HFF-Myc (cell line): Measurements from ENCODE around the gene STX19.

Experiments used
- DNase-seq: peaks from one replicate; pipeline ENCODE4 v3.0.0-alpha.2; 2011; ENCODE audit warnings: low read depth; ENCODE audit errors: extremely low read depth
- H3K4me3 ChIP-seq: replicated peaks from 2 replicates; pipeline ENCODE4 v1.5.1; 2011; ENCODE audit warnings: low read depth, mild to moderate bottlenecking, control low read depth, low read length
- CTCF ChIP-seq: IDR thresholded peaks from 2 replicates; pipeline ENCODE4 v1.5.1; 2012; ENCODE audit warnings: mild to moderate bottlenecking, low read depth, low read length, control low read depth; ENCODE audit errors: missing control alignments

The STX19 gene

GRCh38 chr3:94028093-94028837 is at the start of gene STX19:
STX19 (minus strand) TSS chr3:94028597; CDS start chr3:94015269, 13,328 bp downstream.
- H3K4me3 ChIP-seq, result no peak within 1 kb of the TSS
- DNase-seq, result no peak
- no peak for TF ChIP-seq CTCF

- no peak for DNase-seq
- no peak overlapping the region for H3K4me3 ChIP-seq
- no peak for TF ChIP-seq CTCF
Measured at GRCh38 chr3:94076055-94076454, 47.7 kb upstream of the STX19 start.

GRCh38 chr3:94071713-94072284 is 43.4 kb upstream of the STX19 start:
- no peak for TF ChIP-seq CTCF
- DNase-seq, result no peak
- no peak overlapping the region for H3K4me3 ChIP-seq

- DNase-seq, result no peak
Measured at GRCh38 chr3:94070341-94070911, 42.0 kb upstream of the STX19 start.

GRCh38 chr3:94069194-94069813 is 40.9 kb upstream of the STX19 start:
- H3K4me3 ChIP-seq, result no peak overlapping the region
- no peak for DNase-seq
- no peak for TF ChIP-seq CTCF

More at GRCh38 chr3:94070341-94070911, 42.0 kb upstream of the STX19 start:
- no peak for TF ChIP-seq CTCF
- no peak overlapping the region for H3K4me3 ChIP-seq

GRCh38 chr3:94066506-94067500 is 38.4 kb upstream of the STX19 start:
- TF ChIP-seq CTCF, result no peak
- no peak overlapping the region for H3K4me3 ChIP-seq
- no peak for DNase-seq
